Caco-2 (cell line): Measurements from ENCODE around the gene CCL2. TPM values are rescaled to one million over a fixed set of nuclear protein-coding genes. Genes with fewer than 3 reads are reported as not detected.

Experiments used
- BruUV-seq: library from RNA; stranded (reverse); fragments of 400-500 nt; replicated peaks from 2 replicates; lab custom pipeline; 2021; lab: Mats Ljungman, UMichigan
- CTCF ChIA-PET: fragments of 300-600 bp; sonication (Branson Sonifier 250); formaldehyde crosslinking; loops from one replicate; lab custom pipeline; 2022; ENCODE audit warnings: antibody characterized with exemption; lab: Charles Lee
- POLR2A ChIA-PET: fragments of 300-600 bp; sonication (Branson Sonifier 250); formaldehyde crosslinking; loops from one replicate; lab custom pipeline; 2022; ENCODE audit warnings: antibody characterized with exemption; lab: Charles Lee
- DNase-seq, 2 experiments: peaks; one replicate each; pipeline versions ENCODE4 v3.0.0 to v3.0.0-alpha.2; 2020 to 2022
- H3K27me3 ChIP-seq: replicated peaks from 2 replicates; pipeline ENCODE4 v1.6.0; 2011; ENCODE audit warnings: low read length; ENCODE audit not compliant: control insufficient read depth, insufficient read depth
- H3K36me3 ChIP-seq: 2 replicates; pipeline ENCODE4 v1.5.1; 2011; ENCODE audit warnings: low read length; ENCODE audit not compliant: control insufficient read depth, insufficient read depth
- H3K4me1 ChIP-seq: fragments of 250-450 bp; sonication (Bioruptor Pico); 2 replicates; pipeline ENCODE4 v1.5.1; 2020; ENCODE audit warnings: mild to moderate bottlenecking
- H3K4me3 ChIP-seq: 2 replicates; pipeline ENCODE4 v1.5.1; 2011; ENCODE audit warnings: low read depth, mild to moderate bottlenecking, control low read depth, low read length
- H3K9me3 ChIP-seq: fragments of 250-450 bp; sonication (Bioruptor Pico); 2 replicates; pipeline ENCODE4 v1.5.1; 2020; ENCODE audit warnings: mild to moderate bottlenecking, moderate library complexity
- H3K27ac Mint-ChIP-seq: one replicate; pipeline ENCODE4 v1.8.0; 2022; ENCODE audit warnings: mixed read lengths; ENCODE audit not compliant: unreplicated experiment
- H3K27me3 Mint-ChIP-seq: one replicate; pipeline ENCODE4 v1.8.0; 2022; ENCODE audit warnings: mixed read lengths; ENCODE audit not compliant: insufficient read depth, unreplicated experiment
- H3K36me3 Mint-ChIP-seq: one replicate; pipeline ENCODE4 v1.8.0; 2022; ENCODE audit warnings: mild to moderate bottlenecking, mixed read lengths; ENCODE audit not compliant: insufficient read depth, unreplicated experiment
- H3K4me1 Mint-ChIP-seq: one replicate; pipeline ENCODE4 v1.8.0; 2022; ENCODE audit warnings: low read depth, mixed read lengths; ENCODE audit not compliant: unreplicated experiment
- H3K4me3 Mint-ChIP-seq: one replicate; pipeline ENCODE4 v1.8.0; 2022; ENCODE audit warnings: mild to moderate bottlenecking, moderate library complexity, mixed read lengths; ENCODE audit not compliant: unreplicated experiment
- H3K9me3 Mint-ChIP-seq: one replicate; pipeline ENCODE4 v1.8.0; 2022; ENCODE audit warnings: mixed read lengths; ENCODE audit not compliant: unreplicated experiment
- CTCF ChIP-seq, 2 experiments: fragments of 200-600 bp in 1 of 2; IDR thresholded peaks; 1 replicate in 1 of 2; 2 replicates in 1 of 2; pipeline versions ENCODE4 v1.5.1 to v1.8.0; 2011 to 2022; ENCODE audit warnings: antibody characterized with exemption in 1 of 2, control low read depth in 1 of 2, inconsistent platforms in 1 of 2, low read depth in 1 of 2, low read length in 1 of 2, mild to moderate bottlenecking in 1 of 2, moderate library complexity in 1 of 2; ENCODE audit not compliant: insufficient read depth in 1 of 2, severe bottlenecking in 1 of 2, unreplicated experiment in 1 of 2
- intact Hi-C: fragments of 100-400 bp; cut with micrococcal nuclease; formaldehyde crosslinking; loops from one replicate; pipeline ENCODE4 v1.10.0; 2022; ENCODE audit not compliant: unreplicated experiment
- total RNA-seq: library from RNA; stranded (reverse); gene quantifications from 2 replicates; pipeline ENCODE4 v1.2.3, GENCODE V29; 2022

The CCL2 gene
- total RNA-seq, 1 experiment from 2014 or later = not detected

- no peaks in the 10 kb centered on the region for H3K9me3 ChIP-seq
- ChIA-PET CTCF (no interaction called here), POLR2A (no interaction called here)
- H3K4me1 ChIP-seq = peaks cover 51% of the 10 kb centered on the region
- H3K9me3 Mint-ChIP-seq = no peaks in the 10 kb centered on the region
- TF ChIP-seq CTCF (IDR thresholded peaks at IDR 0.05; ENCODE audit: insufficient read depth in 1 of 2, low read depth in 1 of 2, low read length in 1 of 2, severe bottlenecking in 1 of 2, unreplicated experiment in 1 of 2) = no peak
- intact Hi-C loops = no loop called here
- H3K4me3 Mint-ChIP-seq = no peak overlapping the region
- no peaks in the 10 kb centered on the region for H3K27me3 Mint-ChIP-seq
- no peak overlapping the region for H3K4me3 ChIP-seq
- no peaks in the 10 kb centered on the region for H3K4me1 Mint-ChIP-seq
- H3K27ac Mint-ChIP-seq = no peak overlapping the region
- H3K36me3 Mint-ChIP-seq = no peaks in the 10 kb centered on the region
- no peaks in the 10 kb centered on the region for H3K36me3 ChIP-seq
- no TSS peak for BruUV-seq
- no peak for DNase-seq
- H3K27me3 ChIP-seq = no peaks in the 10 kb centered on the region; the same call in none of the 2 replicates
Observed at GRCh38 chr17:34252095-34252443, 3.0 kb upstream of the CCL2 start.

GRCh38 chr17:34252444-34253138 lies 2.5 kb upstream of the CCL2 start:
- intact Hi-C loops = no loop called here
- no TSS peak for BruUV-seq
- Mint-ChIP-seq H3K9me3 (no peaks in the 10 kb centered on the region), H3K27me3 (peaks cover 2% of the 10 kb centered on the region), H3K4me3 (no peak overlapping the region), H3K4me1 (no peaks in the 10 kb centered on the region), H3K27ac (no peak overlapping the region), H3K36me3 (no peaks in the 10 kb centered on the region)
- ChIA-PET CTCF (no interaction called here), POLR2A (no interaction called here)
- no peak overlapping the region for H3K4me3 ChIP-seq
- peaks cover 51% of the 10 kb centered on the region for H3K4me1 ChIP-seq
- DNase-seq = no peak
- no peak for TF ChIP-seq CTCF (IDR thresholded peaks at IDR 0.05; ENCODE audit: insufficient read depth in 1 of 2, low read depth in 1 of 2, low read length in 1 of 2, severe bottlenecking in 1 of 2, unreplicated experiment in 1 of 2)
- no peaks in the 10 kb centered on the region for H3K36me3 ChIP-seq
- no peaks in the 10 kb centered on the region for H3K9me3 ChIP-seq
- no peaks in the 10 kb centered on the region; the same call in none of the 2 replicates for H3K27me3 ChIP-seq

GRCh38 chr17:34253139-34253525 lies 2.0 kb upstream of the CCL2 start:
- H3K27me3 Mint-ChIP-seq = peaks cover 6% of the 10 kb centered on the region
- H3K36me3 ChIP-seq = no peaks in the 10 kb centered on the region
- DNase-seq = no peak
- H3K4me1 Mint-ChIP-seq = no peaks in the 10 kb centered on the region
- no peaks in the 10 kb centered on the region for H3K36me3 Mint-ChIP-seq
- H3K27me3 ChIP-seq = no peaks in the 10 kb centered on the region; the same call in none of the 2 replicates
- CTCF ChIA-PET = no interaction called here
- POLR2A ChIA-PET = no interaction called here
- H3K4me3 ChIP-seq = no peak overlapping the region
- no peak overlapping the region for H3K27ac Mint-ChIP-seq
- H3K4me3 Mint-ChIP-seq = no peak overlapping the region
- no peaks in the 10 kb centered on the region for H3K9me3 Mint-ChIP-seq
- H3K9me3 ChIP-seq = no peaks in the 10 kb centered on the region
- peaks cover 49% of the 10 kb centered on the region for H3K4me1 ChIP-seq
- intact Hi-C loops = no loop called here
- no peak for TF ChIP-seq CTCF (IDR thresholded peaks at IDR 0.05; ENCODE audit: insufficient read depth in 1 of 2, low read depth in 1 of 2, low read length in 1 of 2, severe bottlenecking in 1 of 2, unreplicated experiment in 1 of 2)
- BruUV-seq = no TSS peak
